Neutrophil (primary cell): ENCODE results near the gene TSPAN32.

ENCODE experiments used
- H3K27ac ChIP-seq: fragments of 200-600 bp; sonication (generic); 2 replicates; pipeline ENCODE4 v1.5.1; 2016; ENCODE audit warnings: mild to moderate bottlenecking, moderate library complexity
- H3K27me3 ChIP-seq: fragments of 200-600 bp; sonication (generic); 2 replicates; pipeline ENCODE4 v1.6.0; 2016; ENCODE audit warnings: mild to moderate bottlenecking
- H3K36me3 ChIP-seq: fragments of 200-600 bp; sonication (generic); 2 replicates; pipeline ENCODE4 v1.5.1; 2017
- H3K4me1 ChIP-seq, 2 experiments: fragments of 200-600 bp in 1 of 2; sonication (generic) in 1 of 2; 1 replicate in 1 of 2; 2 replicates in 1 of 2; pipeline versions ENCODE4 v1.5.1 to v1.6.1; 2013 to 2016; ENCODE audit warnings: low read depth in 1 of 2, low read length in 1 of 2, mild to moderate bottlenecking in 1 of 2, moderate library complexity in 1 of 2; ENCODE audit not compliant: control insufficient read depth in 1 of 2, insufficient read depth in 1 of 2
- H3K4me3 ChIP-seq, 2 experiments: fragments of 200-600 bp in 1 of 2; sonication (generic) in 1 of 2; 1 replicate in 1 of 2; 2 replicates in 1 of 2; pipeline ENCODE4 v1.5.1; 2013 to 2016; ENCODE audit warnings: low read depth in 1 of 2, low read length in 1 of 2, mild to moderate bottlenecking in 1 of 2, moderate library complexity in 1 of 2
- H3K9me3 ChIP-seq: fragments of 200-600 bp; sonication (generic); 2 replicates; pipeline ENCODE4 v1.5.1; 2016
- TF ChIP-seq, protein P1 (sequence below): fragments of 200-600 bp; sonication (generic); IDR thresholded peaks from 2 replicates; pipeline ENCODE4 v1.5.1; 2016; ENCODE audit warnings: antibody characterized with exemption

TSPAN32 gene

DNA sequence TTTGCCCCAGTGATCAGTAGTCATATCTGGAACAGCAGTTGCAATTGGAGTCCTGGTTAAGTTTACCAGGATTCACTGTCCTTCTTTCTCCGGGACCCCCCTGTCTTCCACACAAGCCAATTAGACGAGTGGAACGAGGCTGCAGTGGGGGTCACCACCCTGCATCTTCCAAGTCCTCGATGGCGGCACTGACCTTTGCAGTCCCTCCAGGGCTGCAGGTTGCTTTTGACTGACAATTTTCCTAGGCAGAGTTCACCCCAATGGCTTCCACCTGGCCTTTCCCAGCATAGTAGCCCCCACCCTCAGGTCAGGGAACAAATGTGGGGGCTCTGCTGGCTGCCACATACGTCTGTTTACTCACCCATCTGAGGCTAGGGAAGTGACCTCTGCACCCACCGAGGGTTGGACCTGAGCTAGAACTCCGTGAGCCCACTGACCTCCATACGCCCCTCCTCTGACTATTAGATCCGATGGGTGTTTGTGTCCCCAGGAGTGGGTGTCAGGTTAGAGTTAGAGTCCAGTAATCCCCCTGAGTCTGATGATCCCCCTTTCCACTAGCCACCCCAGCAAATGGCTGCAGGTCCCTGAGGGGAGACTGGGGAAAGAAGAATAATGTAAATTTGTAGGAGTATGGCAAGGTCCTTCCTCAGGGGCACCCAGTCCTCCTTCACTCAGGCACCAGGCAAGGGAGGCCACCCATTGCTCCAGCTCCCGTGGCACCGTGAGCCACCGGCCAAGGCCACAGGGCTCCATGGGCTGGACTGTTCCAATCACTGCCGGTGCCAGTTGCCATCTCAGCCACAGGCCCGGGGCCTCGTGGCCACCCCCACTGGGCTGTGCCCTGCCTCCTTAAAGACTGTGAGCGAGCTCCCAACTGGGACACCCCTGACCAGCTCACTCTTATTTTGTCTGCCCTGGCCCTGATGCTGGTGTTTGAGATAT lies 5.6 kb upstream of the TSPAN32 start:
- peaks cover 18 to 32% of the 10 kb centered on the region in 2 experiments for H3K4me1 ChIP-seq
- peaks cover 10% of the 10 kb centered on the region for H3K27me3 ChIP-seq

DNA sequence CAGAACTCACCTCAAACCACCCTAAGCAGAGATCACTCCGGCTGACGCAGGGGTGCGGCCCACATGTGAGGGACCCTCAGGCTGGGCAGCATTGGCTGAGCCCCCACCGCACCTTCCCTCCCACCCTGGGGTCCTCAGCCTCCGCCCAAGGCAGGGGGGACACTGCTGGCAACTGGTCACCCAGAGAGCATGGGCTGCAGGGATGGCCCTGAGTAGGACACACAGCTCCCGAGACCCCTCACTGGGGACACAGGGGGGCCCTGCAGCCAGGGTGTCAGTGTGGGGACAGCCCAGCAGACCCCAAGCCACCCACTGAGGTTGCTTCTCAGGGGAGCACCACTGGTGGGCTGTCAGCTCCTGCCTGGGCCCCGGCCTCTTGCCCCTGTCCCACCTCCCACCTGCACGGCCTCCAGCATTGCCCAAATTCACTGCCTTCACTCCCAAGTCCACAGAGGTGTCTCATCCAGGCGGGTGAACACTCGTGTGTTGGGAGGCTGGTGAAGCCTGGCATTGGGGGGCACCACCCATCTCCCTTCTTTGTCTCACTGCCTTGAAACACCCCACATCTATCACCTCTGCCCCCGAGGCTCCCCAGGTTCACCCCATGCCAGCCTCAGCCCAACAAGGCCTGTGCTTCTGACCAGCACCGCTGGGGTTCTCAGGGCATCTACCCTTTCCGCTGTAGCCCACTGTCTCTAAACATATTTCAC lies 4.7 kb upstream of the TSPAN32 start:
- H3K36me3 ChIP-seq = peaks cover 41% of the 10 kb centered on the region
- H3K4me3 ChIP-seq = no peak overlapping the region
- peaks cover 10% of the 10 kb centered on the region for H3K27me3 ChIP-seq
- H3K27ac ChIP-seq = peak overlapping the region; percentile 97
- H3K9me3 ChIP-seq = no peaks in the 10 kb centered on the region
- TF ChIP-seq, protein P1, sequence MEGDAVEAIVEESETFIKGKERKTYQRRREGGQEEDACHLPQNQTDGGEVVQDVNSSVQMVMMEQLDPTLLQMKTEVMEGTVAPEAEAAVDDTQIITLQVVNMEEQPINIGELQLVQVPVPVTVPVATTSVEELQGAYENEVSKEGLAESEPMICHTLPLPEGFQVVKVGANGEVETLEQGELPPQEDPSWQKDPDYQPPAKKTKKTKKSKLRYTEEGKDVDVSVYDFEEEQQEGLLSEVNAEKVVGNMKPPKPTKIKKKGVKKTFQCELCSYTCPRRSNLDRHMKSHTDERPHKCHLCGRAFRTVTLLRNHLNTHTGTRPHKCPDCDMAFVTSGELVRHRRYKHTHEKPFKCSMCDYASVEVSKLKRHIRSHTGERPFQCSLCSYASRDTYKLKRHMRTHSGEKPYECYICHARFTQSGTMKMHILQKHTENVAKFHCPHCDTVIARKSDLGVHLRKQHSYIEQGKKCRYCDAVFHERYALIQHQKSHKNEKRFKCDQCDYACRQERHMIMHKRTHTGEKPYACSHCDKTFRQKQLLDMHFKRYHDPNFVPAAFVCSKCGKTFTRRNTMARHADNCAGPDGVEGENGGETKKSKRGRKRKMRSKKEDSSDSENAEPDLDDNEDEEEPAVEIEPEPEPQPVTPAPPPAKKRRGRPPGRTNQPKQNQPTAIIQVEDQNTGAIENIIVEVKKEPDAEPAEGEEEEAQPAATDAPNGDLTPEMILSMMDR = no peak
- H3K4me1 ChIP-seq = peaks cover 23 to 40% of the 10 kb centered on the region in 2 experiments

More for the DNA sequence above, 5.6 kb upstream of the TSPAN32 start:
- Histone ChIP-seq H3K4me3 (no peak overlapping the region), H3K36me3 (peaks cover 41% of the 10 kb centered on the region), H3K9me3 (no peaks in the 10 kb centered on the region), H3K27ac (peak overlapping the region; percentile 97)
- TF ChIP-seq, protein P1 = no peak

DNA sequence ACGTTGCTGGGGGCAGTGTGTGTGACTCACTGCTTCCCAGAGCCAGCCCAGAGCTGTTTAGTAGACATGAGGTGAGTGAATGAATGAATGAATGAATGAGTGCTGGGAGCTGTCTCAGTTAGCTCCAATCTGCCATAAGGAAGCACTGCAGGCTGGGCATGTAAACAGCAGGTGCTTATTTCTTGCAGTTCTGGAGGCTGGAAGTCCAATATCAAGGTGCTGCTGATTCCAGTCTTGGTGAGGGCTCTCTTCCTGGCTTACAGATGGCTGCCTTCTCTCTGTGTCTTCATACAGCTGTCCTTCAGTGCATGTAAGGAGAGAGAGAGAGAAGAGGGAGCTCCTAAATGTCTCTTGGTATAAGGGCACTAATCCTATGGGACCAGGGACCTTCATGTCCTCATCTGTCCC lies 4.2 kb upstream of the TSPAN32 start:
- Histone ChIP-seq H3K9me3 (no peaks in the 10 kb centered on the region), H3K36me3 (peaks cover 41% of the 10 kb centered on the region), H3K27ac (peak overlapping the region; percentile 97), H3K4me3 (no peak overlapping the region), H3K27me3 (peaks cover 10% of the 10 kb centered on the region), H3K4me1 (peaks cover 28 to 45% of the 10 kb centered on the region in 2 experiments)
- TF ChIP-seq, protein P1 = no peak

DNA sequence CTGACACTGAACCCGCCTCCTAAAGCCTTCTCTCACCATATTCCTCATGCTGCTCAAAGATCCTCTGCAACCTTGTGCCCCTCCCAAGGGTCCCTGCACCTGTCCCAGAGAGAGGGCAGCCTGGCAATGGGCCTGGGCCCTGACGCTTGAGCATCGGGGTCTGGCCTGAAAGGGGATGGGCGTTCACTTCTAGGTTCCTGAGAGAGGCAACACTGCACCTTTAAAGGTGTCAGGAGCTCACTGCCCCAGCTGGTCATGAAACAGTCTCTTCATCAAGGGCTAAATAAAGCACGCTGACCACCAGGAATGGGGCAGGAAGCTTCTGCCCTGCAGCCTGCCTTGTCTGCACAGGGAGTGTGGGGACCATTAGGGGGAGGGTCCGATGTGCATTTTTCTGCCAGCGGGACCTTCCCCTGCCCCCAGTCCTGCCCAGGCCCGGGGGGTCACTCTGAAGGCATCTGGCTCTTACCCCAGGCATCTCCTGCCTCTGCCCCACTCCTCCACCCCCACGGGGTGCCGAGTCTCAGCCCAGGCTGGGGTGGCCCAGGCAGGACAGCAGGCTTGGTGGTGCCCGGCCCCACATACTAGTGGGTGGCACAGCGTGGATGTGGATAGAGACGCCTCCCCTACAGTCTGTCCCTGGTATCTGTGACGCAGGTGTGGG lies 3.5 kb upstream of the TSPAN32 start:
- H3K27ac ChIP-seq = peak overlapping the region; percentile 97
- peaks cover 35 to 52% of the 10 kb centered on the region in 2 experiments for H3K4me1 ChIP-seq
- no peaks in the 10 kb centered on the region for H3K9me3 ChIP-seq
- peaks cover 41% of the 10 kb centered on the region for H3K36me3 ChIP-seq
- TF ChIP-seq, protein P1 = no peak
- peaks cover 6% of the 10 kb centered on the region for H3K27me3 ChIP-seq
- no peak overlapping the region for H3K4me3 ChIP-seq
